Adrenal gland (tissue), 12 donors: Measurements from ENCODE around the gene HCRTR1. TPM values are rescaled to one million over a fixed set of nuclear protein-coding genes. Genes with fewer than 3 reads are reported as not detected.

Experiments
- DNase-seq, 7 donors: peaks; one replicate each; pipeline ENCODE4 v3.0.0-alpha.2; 2019 to 2020
- H3K27ac ChIP-seq, 5 donors: fragments of 200-600 bp; sonication (generic) in 4 of 5; 1 replicate in 3 of 5; 2 replicates in 2 of 5; pipeline versions ENCODE4 v1.5.1 to v1.8.0; 2016 to 2020; ENCODE audit warnings: mild to moderate bottlenecking in 1 of 5
- H3K27me3 ChIP-seq: fragments of 200-600 bp; 2 replicates; pipeline ENCODE4 v1.8.0; 2021
- H3K36me3 ChIP-seq, 2 donors: fragments of 200-600 bp; replicated peaks in 1 of 2; 1 replicate in 1 of 2; 2 replicates in 1 of 2; pipeline versions ENCODE4 v1.5.1 to v1.8.0; 2018 to 2022
- H3K4me1 ChIP-seq, 2 donors: fragments of 200-600 bp; replicated peaks in 1 of 2; 1 replicate in 1 of 2; 2 replicates in 1 of 2; pipeline versions ENCODE4 v1.5.1 to v1.8.0; 2018 to 2021
- H3K4me3 ChIP-seq, 4 donors: fragments of 200-600 bp; sonication (generic) in 3 of 4; one replicate each; pipeline ENCODE4 v1.5.1; 2016 to 2018
- H3K9me3 ChIP-seq, 3 donors: fragments of 200-600 bp; sonication (generic) in 1 of 3; replicated peaks in 1 of 3; 1 replicate in 2 of 3; 2 replicates in 1 of 3; pipeline versions ENCODE4 v1.5.1 to v1.8.0; 2016 to 2021
- POLR2A ChIP-seq, 2 donors: fragments of 450-650 bp; IDR thresholded peaks; one replicate each; pipeline ENCODE4 v1.6.1; 2017; ENCODE audit warnings: antibody characterized with exemption in 2 of 2, mild to moderate bottlenecking in 2 of 2, moderate library complexity in 1 of 2
- WGBS, 4 donors: extraction: QIAGEN DNeasy Blood & Tissue Kit in 2 of 4; methylation state at CpG; one replicate each; pipeline versions ENCODE4 v1.1.5 to v1.1.7; 2013 to 2017; 5-methylcytosine and 5-hydroxymethylcytosine counted together
- intact Hi-C, 2 donors: fragments of 100-400 bp; cut with DNase I; formaldehyde crosslinking; loops; one replicate each; pipeline versions ENCODE4 v1.14.1 to v1.15.0; 2022 to 2023
- polyA plus RNA-seq, 3 donors: library from polyadenylated mRNA; stranded (reverse); fragments of 200-250 nt in 2 of 3; fragments of 350-450 nt in 1 of 3; fragmentation: Illumina TruSeq in 1 of 3; extraction: RNeasy Lipid Tissue Mini Kit (QIAGEN cat#74804) in 1 of 3; gene quantifications; one replicate each; pipeline ENCODE4 v1.2.3, GENCODE V29; 2013 to 2014
- total RNA-seq, 9 donors: library from RNA; depleted of rRNA in 4 of 9; stranded (reverse); fragments of >200 nt in 4 of 9; fragments of 120-200 nt in 1 of 9; fragmentation: NEBNext Ultra II Directional in 1 of 9; extraction: Animal tissue kit (Norgen Biotek cat#: 25700) in 1 of 9; gene quantifications; one replicate each; pipeline versions ENCODE4 v1.1.0 to v1.2.4, GENCODE V29; 2013 to 2023
- TF ChIP-seq, protein P1 (sequence below), 6 experiments: fragments of 450-650 bp in 4 of 6; fragments of 200-600 bp in 2 of 6; sonication (generic) in 1 of 6; IDR thresholded peaks; 1 replicate in 5 of 6; 2 replicates in 1 of 6; pipeline versions ENCODE4 v1.5.1 to v1.8.0; 2016 to 2021; ENCODE audit warnings: antibody characterized with exemption in 6 of 6, mild to moderate bottlenecking in 2 of 6, moderate library complexity in 1 of 6
- donor health status: healthy with polysubstance abuse.
- donor health status: Bipolar disorder and iron deficiency.
- donor health status: DM: yes; HTN: yes; CAD: no.
- donor health status: DM: no; HTN: no; CAD: no.
- donor health status: DM: no; HTN: no; CAD: no.
- donor health status: DM: yes; HTN: yes; CAD: no.

HCRTR1 gene
- total and polyA plus RNA-seq, 12 donors, result 0.11 to 3.5 (median 0.98) TPM; not detected in 5

DNA sequence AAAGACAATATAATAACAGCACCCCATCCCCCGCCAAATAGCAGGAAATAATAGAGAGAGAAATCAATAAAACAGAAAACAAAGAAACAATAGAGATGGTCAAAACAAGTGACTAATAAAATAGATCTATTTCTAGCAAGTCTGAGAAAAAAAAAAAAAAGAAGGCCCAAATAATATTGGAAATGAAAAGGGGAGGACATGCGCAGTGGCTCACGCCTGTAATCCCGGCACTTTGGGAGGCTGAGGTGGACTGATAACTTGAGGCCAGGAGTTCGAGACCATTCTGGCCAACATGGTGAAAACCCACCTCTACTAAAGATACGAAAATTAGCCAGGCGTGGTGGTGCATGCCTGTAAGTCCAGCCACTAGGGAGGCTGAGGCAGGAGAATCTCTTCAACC, 18.5 kb upstream of the HCRTR1 start:
- intact Hi-C loops, result no loop called here
- no peaks in the 10 kb centered on the region for H3K9me3 ChIP-seq
- TF ChIP-seq POLR2A (IDR thresholded peaks at IDR 0.05), result no peak
- TF ChIP-seq, protein P1, sequence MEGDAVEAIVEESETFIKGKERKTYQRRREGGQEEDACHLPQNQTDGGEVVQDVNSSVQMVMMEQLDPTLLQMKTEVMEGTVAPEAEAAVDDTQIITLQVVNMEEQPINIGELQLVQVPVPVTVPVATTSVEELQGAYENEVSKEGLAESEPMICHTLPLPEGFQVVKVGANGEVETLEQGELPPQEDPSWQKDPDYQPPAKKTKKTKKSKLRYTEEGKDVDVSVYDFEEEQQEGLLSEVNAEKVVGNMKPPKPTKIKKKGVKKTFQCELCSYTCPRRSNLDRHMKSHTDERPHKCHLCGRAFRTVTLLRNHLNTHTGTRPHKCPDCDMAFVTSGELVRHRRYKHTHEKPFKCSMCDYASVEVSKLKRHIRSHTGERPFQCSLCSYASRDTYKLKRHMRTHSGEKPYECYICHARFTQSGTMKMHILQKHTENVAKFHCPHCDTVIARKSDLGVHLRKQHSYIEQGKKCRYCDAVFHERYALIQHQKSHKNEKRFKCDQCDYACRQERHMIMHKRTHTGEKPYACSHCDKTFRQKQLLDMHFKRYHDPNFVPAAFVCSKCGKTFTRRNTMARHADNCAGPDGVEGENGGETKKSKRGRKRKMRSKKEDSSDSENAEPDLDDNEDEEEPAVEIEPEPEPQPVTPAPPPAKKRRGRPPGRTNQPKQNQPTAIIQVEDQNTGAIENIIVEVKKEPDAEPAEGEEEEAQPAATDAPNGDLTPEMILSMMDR (IDR thresholded peaks at IDR 0.05), result no peak
- H3K36me3 ChIP-seq, result no peaks in the 10 kb centered on the region
- H3K4me1 ChIP-seq, result no peaks in the 10 kb centered on the region
- no peaks in the 10 kb centered on the region for H3K27me3 ChIP-seq
- H3K4me3 ChIP-seq, result no peak overlapping the region
- no peak overlapping the region for H3K27ac ChIP-seq
- 85 to 88% (median 87%) methylated on average over 7 of the region's 7 CpGs for WGBS, 4 donors
- DNase-seq, result peak in 1 of 7 donors; percentile 1

DNA sequence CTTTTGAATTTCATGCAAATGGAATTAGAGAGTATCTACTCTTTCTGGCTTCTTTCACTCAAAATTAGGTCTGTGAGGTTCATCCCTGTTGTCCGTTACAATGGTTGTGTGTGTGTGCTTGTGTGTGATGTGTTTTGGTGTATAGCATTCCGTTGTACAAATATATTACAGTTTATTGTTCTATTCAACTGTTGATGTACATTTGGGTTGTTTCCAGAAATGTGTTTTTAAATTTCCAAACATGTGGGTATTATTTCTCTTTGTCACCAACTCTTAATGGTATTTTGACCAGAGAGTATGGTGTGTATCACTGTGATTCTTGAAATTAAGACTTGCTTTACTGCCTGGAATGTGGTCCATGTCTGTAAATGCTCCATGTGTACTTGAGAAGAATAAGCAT, 16.8 kb upstream of the HCRTR1 start:
- intact Hi-C loops, result no loop called here
- H3K4me1 ChIP-seq, result no peaks in the 10 kb centered on the region
- WGBS, 4 donors, result 73 to 85% (median 82%) methylated on average over 2 of the region's 2 CpGs

GRCh38 chr1:31602081-31602480, 15.4 kb upstream of the HCRTR1 start:
- H3K27ac ChIP-seq, result no peak overlapping the region
- no peak overlapping the region for H3K4me3 ChIP-seq
- H3K27me3 ChIP-seq, result no peaks in the 10 kb centered on the region
- H3K36me3 ChIP-seq, result no peaks in the 10 kb centered on the region
- no peak for DNase-seq
- no peak for TF ChIP-seq POLR2A (IDR thresholded peaks at IDR 0.05)
- TF ChIP-seq, protein P1 (IDR thresholded peaks at IDR 0.05), result no peak
- 90 to 95% (median 94%) methylated on average over 2 of the region's 2 CpGs for WGBS, 4 donors
- no peaks in the 10 kb centered on the region for H3K9me3 ChIP-seq
- no peaks in the 10 kb centered on the region for H3K4me1 ChIP-seq
- intact Hi-C loops, result no loop called here

More for the DNA sequence above, 16.8 kb upstream of the HCRTR1 start:
- no peaks in the 10 kb centered on the region for H3K9me3 ChIP-seq
- TF ChIP-seq, protein P1 (IDR thresholded peaks at IDR 0.05), result no peak
- TF ChIP-seq POLR2A (IDR thresholded peaks at IDR 0.05), result no peak
- no peaks in the 10 kb centered on the region for H3K36me3 ChIP-seq
- DNase-seq, result no peak
- no peak overlapping the region for H3K27ac ChIP-seq
- H3K4me3 ChIP-seq, result no peak overlapping the region
- no peaks in the 10 kb centered on the region for H3K27me3 ChIP-seq

DNA sequence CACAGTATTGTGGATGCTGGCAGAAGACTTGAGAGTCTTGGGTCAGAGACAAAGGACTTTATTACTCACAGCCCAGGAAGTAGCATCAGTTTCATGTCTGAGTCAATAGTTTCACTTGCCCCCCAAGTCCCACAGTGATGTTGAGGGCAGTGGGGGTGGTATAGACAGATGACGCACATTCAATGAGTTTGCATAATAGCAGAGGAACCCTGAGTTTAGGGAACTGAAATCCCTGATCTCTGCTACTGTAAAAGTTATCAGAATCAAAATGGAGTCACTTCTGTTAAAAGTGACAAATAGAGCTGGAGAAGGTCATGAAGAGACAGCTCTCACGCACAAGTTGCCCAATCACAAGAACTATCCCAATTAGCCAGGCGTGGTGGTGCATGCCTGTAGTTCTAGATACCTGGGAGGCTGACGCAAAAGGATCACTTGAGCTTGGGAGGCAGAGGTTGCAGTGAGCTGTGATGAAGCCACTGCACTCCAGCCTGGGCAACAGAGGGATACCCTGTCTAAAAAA, 11.5 kb upstream of the HCRTR1 start:
- no peak overlapping the region for H3K4me3 ChIP-seq
- no peaks in the 10 kb centered on the region for H3K27me3 ChIP-seq
- TF ChIP-seq, protein P1 (IDR thresholded peaks at IDR 0.05), result no peak
- no peak for TF ChIP-seq POLR2A (IDR thresholded peaks at IDR 0.05)
- H3K27ac ChIP-seq, result no peak overlapping the region
- WGBS, 4 donors, result 61 to 82% (median 74%) methylated on average over 4 of the region's 4 CpGs
- intact Hi-C loops, result no loop called here
- H3K9me3 ChIP-seq, result no peaks in the 10 kb centered on the region
- H3K4me1 ChIP-seq, result no peaks in the 10 kb centered on the region
- DNase-seq, result peak in 1 of 7 donors; percentile 13
- H3K36me3 ChIP-seq, result no peaks in the 10 kb centered on the region
